ENCODE data around the gene AP3S2. TPM values are rescaled to one million over a fixed set of nuclear protein-coding genes. Genes with fewer than 3 reads are reported as not detected.

The AP3S2 gene
- total and polyA plus RNA-seq, 2 of the 4 experiments (the other 2 are of a cell fraction): 12.6 to 34.1 TPM

Small RNAs within 50 kb of the gene (microRNA-seq; reads per million reads assigned to microRNA genes)
- gene MIR5009 (ENCODE audit: insufficient read depth in 1 of 2, insufficient read length in 1 of 2, unreplicated experiment in 1 of 2): 0.37 to 6.2 reads per million in 2 experiments
- 0 to 3.1 reads per million in 2 experiments for gene MIR5094 (ENCODE audit: insufficient read depth in 1 of 2, insufficient read length in 1 of 2, unreplicated experiment in 1 of 2)
- not detected for gene RNU6-1111P (ENCODE audit: insufficient read depth, insufficient read length)
- not detected for gene RNU7-111P (ENCODE audit: insufficient read depth, insufficient read length)

Small RNAs within 50 kb of the gene (small RNA-seq; reads per million reads assigned to genes)
- gene MIR5009: 0 to 0.17 (median 0) reads per million in 5 experiments
- 0 to 2.9 (median 0) reads per million in 5 experiments for gene MIR5094
- gene RNU6-1111P: 0 reads per million in 5 experiments
- gene RNU7-111P: 0 reads per million in 5 experiments

Other genes starting within 250 kb of the AP3S2 start
- 5.0 and 5.3 TPM in 2 replicates for gene KIF7, start 238.5 kb downstream of the AP3S2 start, total RNA-seq (2012; rRNA removed)
- gene KIF7, start 238.5 kb downstream of the AP3S2 start, polyA plus RNA-seq (2012; rRNA removed): 9.0 and 11.5 TPM in 2 replicates
- gene PLIN1, start 214.6 kb downstream of the AP3S2 start, total RNA-seq (2012; rRNA removed): under 0.01 TPM in 2 replicates
- gene PLIN1, start 214.6 kb downstream of the AP3S2 start, polyA plus RNA-seq (2012; rRNA removed): 0.07 and 0.09 TPM in 2 replicates
- 7.8 and 10.2 TPM in 2 replicates for gene PEX11A, start 203.2 kb downstream of the AP3S2 start, total RNA-seq (2012; rRNA removed)
- gene PEX11A, start 203.2 kb downstream of the AP3S2 start, polyA plus RNA-seq (2012; rRNA removed): 3.3 and 4.2 TPM in 2 replicates
- gene WDR93, start 203.2 kb downstream of the AP3S2 start, total RNA-seq (2012; rRNA removed): not detected in 2 replicates
- not detected in 2 replicates for gene WDR93, start 203.2 kb downstream of the AP3S2 start, polyA plus RNA-seq (2012; rRNA removed)
- under 0.01 TPM in 1 of 2 replicates, not detected in the other for gene MESP1, start 142.7 kb downstream of the AP3S2 start, total RNA-seq (2012; rRNA removed)
- gene MESP1, start 142.7 kb downstream of the AP3S2 start, polyA plus RNA-seq (2012; rRNA removed): 0.10 and 0.13 TPM in 2 replicates
- 0.18 and 0.28 TPM in 2 replicates for gene MESP2, start 117.7 kb downstream of the AP3S2 start, total RNA-seq (2012; rRNA removed)
- 0.32 and 0.34 TPM in 2 replicates for gene MESP2, start 117.7 kb downstream of the AP3S2 start, polyA plus RNA-seq (2012; rRNA removed)
- gene ANPEP, start 79.1 kb downstream of the AP3S2 start, total RNA-seq (2012; rRNA removed): 8.4 and 8.6 TPM in 2 replicates
- 40.4 and 47.0 TPM in 2 replicates for gene ANPEP, start 79.1 kb downstream of the AP3S2 start, polyA plus RNA-seq (2012; rRNA removed)
- gene ARPIN, start 19.0 kb upstream of the AP3S2 start, total RNA-seq (2012; rRNA removed): 3.9 and 5.6 TPM in 2 replicates
- 7.7 and 8.8 TPM in 2 replicates for gene ARPIN, start 19.0 kb upstream of the AP3S2 start, polyA plus RNA-seq (2012; rRNA removed)
- 8.2 and 8.9 TPM in 2 replicates for gene ZNF710, start 107.3 kb upstream of the AP3S2 start, total RNA-seq (2012; rRNA removed)
- gene ZNF710, start 107.3 kb upstream of the AP3S2 start, polyA plus RNA-seq (2012; rRNA removed): 7.6 and 9.2 TPM in 2 replicates
- 87.2 and 118 TPM in 2 replicates for gene IDH2, start 208.5 kb upstream of the AP3S2 start, total RNA-seq (2012; rRNA removed)
- 84.2 and 84.9 TPM in 2 replicates for gene IDH2, start 208.5 kb upstream of the AP3S2 start, polyA plus RNA-seq (2012; rRNA removed)